K562 (cell line): Measurements from ENCODE around the gene GDF15. TPM values are rescaled to one million over a fixed set of nuclear protein-coding genes. Genes with fewer than 3 reads are reported as not detected.

Source experiments
- ATAC-seq: fragments of 200-7000 bp; cut with Tn5 transposase; 3 replicates; pipeline ENCODE4 v1.9.1; 2020; ENCODE audit warnings: moderate library complexity
- BruUV-seq: library from RNA; stranded (reverse); fragments of 400-500 nt; replicated peaks from 2 replicates; lab custom pipeline; 2021; lab: Mats Ljungman, UMichigan
- CTCF ChIA-PET: fragments of 300-600 bp; formaldehyde crosslinking; extraction: SDS; loops from one replicate; lab custom pipeline; 2021; ENCODE audit warnings: low intra/inter-chr PET ratio; lab: Yijun Ruan, JAX
- POLR2A ChIA-PET: fragments of 300-600, 350-650 bp; sonication (Branson Sonifier 250); formaldehyde crosslinking; extraction: SDS; loops from one replicate; lab custom pipeline; 2021; ENCODE audit warnings: antibody characterized with exemption, inconsistent platforms; lab: Yijun Ruan, JAX
- DNase-seq, 4 experiments: peaks; one replicate each; pipeline versions ENCODE4 v3.0.0 to v3.0.0-alpha.2; 2011 to 2018; ENCODE audit warnings: low spot score in 3 of 4, mixed read lengths in 3 of 4; ENCODE audit errors: extremely low read depth in 1 of 4
- FAIRE-seq: peaks from 2 replicates; lab custom pipeline; 2011; peaks lifted over from hg19 to GRCh38; lab: Jason Lieb, UNC
- H2AFZ ChIP-seq: 2 replicates; pipeline ENCODE4 v1.6.0; 2011; ENCODE audit warnings: low read depth, low read length, control low read depth, inconsistent platforms
- H3K27ac ChIP-seq: fragments of 200-600 bp; 3 replicates; pipeline ENCODE4 v1.8.0; 2011; ENCODE audit warnings: low read depth, mild to moderate bottlenecking, control low read depth, inconsistent platforms, low read length, moderate library complexity, mixed read lengths; ENCODE audit errors: extremely low read depth
- H3K27me3 ChIP-seq, 2 experiments: fragments of 300-600 bp in 1 of 2; 2 replicates in 1 of 2; 3 replicates in 1 of 2; pipeline versions ENCODE4 v1.6.0 to v1.8.0; 2011; ENCODE audit warnings: inconsistent platforms in 2 of 2, low read length in 2 of 2, mild to moderate bottlenecking in 1 of 2, mixed read lengths in 1 of 2, moderate library complexity in 1 of 2; ENCODE audit not compliant: control insufficient read depth in 2 of 2, insufficient read depth in 2 of 2
- H3K36me3 ChIP-seq: fragments of 300-600 bp; 3 replicates; pipeline ENCODE4 v1.8.0; 2011; ENCODE audit warnings: mild to moderate bottlenecking, low read length, inconsistent platforms; ENCODE audit not compliant: control insufficient read depth, insufficient read depth
- H3K4me1 ChIP-seq, 2 experiments: fragments of 200-600 bp in 1 of 2; replicated peaks in 1 of 2; 2 replicates in 1 of 2; 3 replicates in 1 of 2; pipeline versions ENCODE4 v1.5.1 to v1.8.0; 2011; ENCODE audit warnings: inconsistent platforms in 2 of 2, low read length in 2 of 2, mild to moderate bottlenecking in 1 of 2, mixed read lengths in 1 of 2, moderate library complexity in 1 of 2; ENCODE audit not compliant: control insufficient read depth in 2 of 2, insufficient read depth in 2 of 2
- H3K4me2 ChIP-seq: 2 replicates; pipeline ENCODE4 v1.6.1; 2011; ENCODE audit warnings: low read length, control low read depth, inconsistent platforms, mixed read lengths; ENCODE audit not compliant: insufficient read depth
- H3K4me3 ChIP-seq: fragments of 200-600 bp; sonication (generic), shearing (Covaris generic); 2 replicates; pipeline ENCODE4 v1.5.1; 2016; ENCODE audit warnings: control low read depth, inconsistent platforms
- H3K79me2 ChIP-seq: fragments of 200-600 bp; 3 replicates; pipeline ENCODE4 v1.8.0; 2011; ENCODE audit warnings: low read length, inconsistent platforms; ENCODE audit not compliant: control insufficient read depth, insufficient read depth
- H3K9ac ChIP-seq, 2 experiments: 2 replicates each; pipeline versions ENCODE4 v1.6.0 to v1.6.1; 2011; ENCODE audit warnings: low read depth in 2 of 2, low read length in 2 of 2, control low read depth in 1 of 2, inconsistent platforms in 1 of 2, mild to moderate bottlenecking in 1 of 2, mixed read lengths in 1 of 2; ENCODE audit not compliant: insufficient read depth in 1 of 2
- H3K9me1 ChIP-seq: one replicate; pipeline ENCODE4 v1.6.0; 2011; ENCODE audit warnings: inconsistent platforms, mild to moderate bottlenecking, low read length, moderate library complexity; ENCODE audit not compliant: control insufficient read depth, insufficient read depth
- H3K9me3 ChIP-seq: replicated peaks from 2 replicates; pipeline ENCODE4 v1.5.1; 2011; ENCODE audit warnings: low read depth, low read length, inconsistent platforms; ENCODE audit not compliant: control insufficient read depth, insufficient read depth
- H4K20me1 ChIP-seq: replicated peaks from 2 replicates; pipeline ENCODE4 v1.6.1; 2011; ENCODE audit warnings: low read length, inconsistent platforms, mixed read lengths; ENCODE audit not compliant: control insufficient read depth, insufficient read depth
- ARID3A ChIP-seq: IDR thresholded peaks from 2 replicates; pipeline ENCODE4 v1.6.1; 2012; ENCODE audit warnings: low read depth, low read length, improper control_type of control experiment, borderline replicate concordance
- ATF7 ChIP-seq: fragments of 450-650 bp; IDR thresholded peaks from 2 replicates; pipeline ENCODE4 v1.7.1; 2014; ENCODE audit warnings: mild to moderate bottlenecking, moderate library complexity
- BCOR ChIP-seq: fragments of 450-650 bp; IDR thresholded peaks from 2 replicates; pipeline ENCODE4 v1.6.1; 2016
- CBX1 ChIP-seq: sonication (generic); IDR thresholded peaks from 2 replicates; pipeline ENCODE4 v1.6.1; 2016; ENCODE audit warnings: antibody characterized with exemption, low read depth, mild to moderate bottlenecking
- CCNT2 ChIP-seq: IDR thresholded peaks from 2 replicates; pipeline ENCODE4 v1.6.1; 2011; ENCODE audit warnings: borderline replicate concordance, low read depth, mild to moderate bottlenecking, moderate library complexity, mixed read lengths, low read length; ENCODE audit not compliant: insufficient read length; ENCODE audit errors: extremely low read depth
- ERF ChIP-seq: fragments of 450-650 bp; formaldehyde crosslinking; IDR thresholded peaks from 2 replicates; pipeline ENCODE4 v1.4.0; 2020; ENCODE audit warnings: mild to moderate bottlenecking, mixed read lengths
- FOXA3 ChIP-seq, 2 experiments: fragments of 450-650 bp in 1 of 2; sonication (generic) in 1 of 2; formaldehyde crosslinking; IDR thresholded peaks in 1 of 2; conservative IDR thresholded peaks in 1 of 2; 2 replicates each; pipeline versions ENCODE4 v1.4.0 to v1.8.0; 2020 to 2022; ENCODE audit warnings: mild to moderate bottlenecking in 2 of 2, missing genetic modification reagents in 1 of 2
- FUS ChIP-seq: fragments of 200-400 bp; formaldehyde crosslinking; optimal IDR thresholded peaks from 2 replicates; pipeline ENCODE3; 2017; ENCODE audit warnings: low read depth, low read length
- GTF2E2 ChIP-seq: fragments of 200-800 bp; sonication (Bioruptor generic); IDR thresholded peaks from 2 replicates; pipeline ENCODE4 v1.6.1; 2016; ENCODE audit warnings: missing genetic modification characterization, missing compliant biosample characterization
- KLF13 ChIP-seq: fragments of 450-650 bp; IDR thresholded peaks from 2 replicates; pipeline ENCODE4 v1.6.1; 2016; ENCODE audit warnings: missing genetic modification characterization, low read depth, mild to moderate bottlenecking, missing compliant biosample characterization, moderate library complexity, borderline replicate concordance
- RFX5 ChIP-seq: IDR thresholded peaks from 2 replicates; pipeline ENCODE4 v1.6.1; 2011; ENCODE audit warnings: low read depth, mild to moderate bottlenecking, improper control_type of control experiment, low read length
- SIN3A ChIP-seq, 2 experiments: fragments of 150-350 bp in 1 of 2; IDR thresholded peaks; 2 replicates each; pipeline ENCODE4 v1.6.1; 2011 to 2016; ENCODE audit warnings: borderline replicate concordance in 2 of 2, low read depth in 2 of 2, low read length in 2 of 2, mild to moderate bottlenecking in 2 of 2, moderate library complexity in 2 of 2; ENCODE audit not compliant: control insufficient read depth in 1 of 2
- UBTF ChIP-seq, 2 experiments: IDR thresholded peaks; 2 replicates each; pipeline ENCODE4 v1.6.1; 2012; ENCODE audit warnings: improper control_type of control experiment in 2 of 2, low read depth in 2 of 2, low read length in 2 of 2, borderline replicate concordance in 1 of 2
- ZBTB17 ChIP-seq: fragments of 450-650 bp; formaldehyde crosslinking; IDR thresholded peaks from 2 replicates; pipeline ENCODE4 v1.4.0; 2020; ENCODE audit warnings: mild to moderate bottlenecking
- ZC3H4 ChIP-seq: sonication (generic); formaldehyde crosslinking; IDR thresholded peaks from 2 replicates; pipeline ENCODE4 v1.9.0; 2021; ENCODE audit warnings: missing genetic modification reagents, borderline replicate concordance
- ZNF143 ChIP-seq: sonication (generic); formaldehyde crosslinking; IDR thresholded peaks from 2 replicates; pipeline ENCODE4 v1.9.0; 2022; ENCODE audit warnings: mild to moderate bottlenecking, missing genetic modification reagents
- WGBS: fragments of 100-300 bp; shearing (Covaris generic); methylation state at CpG from one replicate; pipeline ENCODE4 v1.1.6; 2016; ENCODE audit warnings: low coverage, mixed read lengths; ENCODE audit not compliant: insufficient coverage; ENCODE audit errors: missing lambda C conversion rate; 5-methylcytosine and 5-hydroxymethylcytosine counted together
- in situ Hi-C: fragments of 300-500 bp; cut with MboI; formaldehyde crosslinking; loops from 4 replicates; pipeline ENCODE4 v1.15.0; 2018; ENCODE audit warnings: inconsistent platforms, mixed read lengths
- intact Hi-C: fragments of 100-400 bp; cut with micrococcal nuclease; formaldehyde crosslinking; loops from 2 replicates; pipeline ENCODE4 v1.14.2; 2022
- polyA plus RNA-seq, 8 experiments: library from polyadenylated mRNA; depleted of rRNA in 4 of 8; stranded (reverse) in 5 of 8; unstranded in 3 of 8; fragments of >200 nt; fragmentation: Nextera tagmentation in 2 of 8; fragmentation: Illumina TruSeq in 1 of 8; extraction: Ambion mirVana in 2 of 8; extraction: Trizol in 1 of 8; gene quantifications; 2 replicates each; pipeline versions ENCODE4 v1.2.1 to v1.2.3, GENCODE V29; 2011 to 2014; ENCODE audit warnings: inconsistent platforms in 1 of 8, missing spikeins in 1 of 8
- total RNA-seq, 7 experiments: library from RNA; depleted of rRNA in 6 of 7; stranded (reverse); fragments of >200 nt in 6 of 7; fragmentation: Illumina TruSeq in 2 of 7; extraction: Trizol in 2 of 7; gene quantifications; 2 replicates each; pipeline versions ENCODE4 v1.2.1 to v1.2.3, GENCODE V29; 2011 to 2021; ENCODE audit warnings: low replicate concordance in 1 of 7

GDF15 gene
- total and polyA plus RNA-seq, 9 of the 15 experiments (the other 6 are each of a cell fraction or from before 2014, with no cell fraction given) = 2.3 to 82.4 (median 12.5) TPM

- POLR2A ChIA-PET = interaction anchor here (0.6 to 11.1 kb wide), 11 partner anchors 11 to 646 kb away, joined by 3 to 244 read pairs (median 3); partner anchors contain the start of genes GDF15, JUND and SLC25A42
- peak; percentile 74 for ATAC-seq
- no TSS peak for BruUV-seq
- Histone ChIP-seq H3K79me2 (peaks cover 47% of the 10 kb centered on the region), H3K4me2 (peak overlapping the region; percentile 88), H3K27me3 (no peaks in the 10 kb centered on the region), H3K4me3 (peak overlapping the region; percentile 60), H3K36me3 (peaks cover 12% of the 10 kb centered on the region; the same call in 1 of the 3 replicates), H3K4me1 (peaks cover 51 to 91% of the 10 kb centered on the region in 2 experiments), H3K9me1 (no peaks in the 10 kb centered on the region), H2AFZ (peak overlapping the region; percentile 92), H4K20me1 (peaks cover 10% of the 10 kb centered on the region; the same call in 1 of the 2 replicates), H3K27ac (peak overlapping the region; percentile 97), H3K9ac (peak overlapping the region; percentile 90 to 93), H3K9me3 (no peaks in the 10 kb centered on the region)
- WGBS = 0% methylated on average over 29 of the region's 53 CpGs
- FAIRE-seq = no peak
- CTCF ChIA-PET = no interaction called here
- intact Hi-C loops (loop anchor here (5.0 kb wide), 1 partner anchor 215 kb away; the partner anchor contains the start of gene RAB3A), in situ Hi-C loops (loop anchor here (10.0 kb wide), 1 partner anchor 323 kb away; the partner anchor contains the start of gene MAST3)
- DNase-seq = peak; percentile 79 to 94 (median 85)
- TF ChIP-seq CCNT2 = peak; percentile 84
- peak; percentile 50 for TF ChIP-seq FUS
- peak; percentile 38; the same call in 1 of the 2 replicates for TF ChIP-seq CBX1
- TF ChIP-seq FOXA3 (CRISPR knock-in tag; conservative IDR thresholded peaks at IDR 0.05 in 1 of 2, IDR thresholded peaks at IDR 0.05 in 1 of 2) = peak; percentile 11 to 16; a peak in 1 of 4 replicates
- no peak for TF ChIP-seq ARID3A
- TF ChIP-seq RFX5 = no peak
- peak in 1 of 2 experiments; percentile 14; a peak in 1 of 4 replicates for TF ChIP-seq SIN3A (IDR thresholded peaks at IDR 0.05; ENCODE audit: borderline replicate concordance in 2 of 2, control insufficient read depth in 1 of 2, low read depth in 2 of 2, low read length in 2 of 2)
- peak; percentile 58; the same call in 1 of the 2 replicates for TF ChIP-seq ATF7
- TF ChIP-seq BCOR = peak; percentile 88
- TF ChIP-seq UBTF (IDR thresholded peaks at IDR 0.05; ENCODE audit: borderline replicate concordance in 1 of 2, low read depth in 2 of 2, low read length in 2 of 2) = peak; percentile 82 to 87; a peak in 3 of 4 replicates
- TF ChIP-seq KLF13 = peak; percentile 55
- TF ChIP-seq ZBTB17 (CRISPR knock-in tag) = peak; percentile 68
- TF ChIP-seq ERF (CRISPR knock-in tag) = peak; percentile 80; the same call in 1 of the 2 replicates
- TF ChIP-seq GTF2E2 (tag) = 0 out of 2 replicates have a peak, but pooled peaks have one; percentile 65
- TF ChIP-seq ZNF143 (CRISPR knock-in tag) = no peak
- peak; percentile 91; the same call in 1 of the 2 replicates for TF ChIP-seq ZC3H4 (CRISPR knock-in tag)
These were observed 31.5 kb downstream of the GDF15 start for GRCh38 chr19:18417250-18418028.
